Measurements from ENCODE around the gene TUFT1.
"Not testable (repeated sequence)": the region's sequence is repeated elsewhere in the genome, so short reads cannot be mapped to it uniquely, and the experiment has no call there.

Gene TUFT1

DNA sequence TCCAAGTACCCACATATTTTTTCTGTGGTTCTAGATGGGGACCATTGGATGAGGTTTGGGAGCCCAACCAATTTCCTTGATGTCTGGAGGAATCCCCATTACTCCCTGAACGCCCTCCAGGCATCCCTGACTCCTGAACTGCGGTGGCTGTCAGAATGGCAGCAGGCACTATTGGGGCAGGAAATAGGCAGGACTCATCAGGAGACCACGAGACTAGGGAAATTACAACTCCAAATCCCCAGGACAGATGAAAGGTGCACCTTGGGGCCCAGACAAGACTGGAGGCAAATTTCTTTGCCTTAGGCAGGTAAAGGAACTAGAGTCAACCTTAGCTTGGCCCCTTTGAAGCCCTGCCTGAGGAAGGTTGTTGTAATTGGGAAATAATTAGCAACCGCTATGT, 27.8 kb upstream of the TUFT1 start:
- DNase-seq (ENCODE audit: low read depth in 3 of 3), result no peak

DNA sequence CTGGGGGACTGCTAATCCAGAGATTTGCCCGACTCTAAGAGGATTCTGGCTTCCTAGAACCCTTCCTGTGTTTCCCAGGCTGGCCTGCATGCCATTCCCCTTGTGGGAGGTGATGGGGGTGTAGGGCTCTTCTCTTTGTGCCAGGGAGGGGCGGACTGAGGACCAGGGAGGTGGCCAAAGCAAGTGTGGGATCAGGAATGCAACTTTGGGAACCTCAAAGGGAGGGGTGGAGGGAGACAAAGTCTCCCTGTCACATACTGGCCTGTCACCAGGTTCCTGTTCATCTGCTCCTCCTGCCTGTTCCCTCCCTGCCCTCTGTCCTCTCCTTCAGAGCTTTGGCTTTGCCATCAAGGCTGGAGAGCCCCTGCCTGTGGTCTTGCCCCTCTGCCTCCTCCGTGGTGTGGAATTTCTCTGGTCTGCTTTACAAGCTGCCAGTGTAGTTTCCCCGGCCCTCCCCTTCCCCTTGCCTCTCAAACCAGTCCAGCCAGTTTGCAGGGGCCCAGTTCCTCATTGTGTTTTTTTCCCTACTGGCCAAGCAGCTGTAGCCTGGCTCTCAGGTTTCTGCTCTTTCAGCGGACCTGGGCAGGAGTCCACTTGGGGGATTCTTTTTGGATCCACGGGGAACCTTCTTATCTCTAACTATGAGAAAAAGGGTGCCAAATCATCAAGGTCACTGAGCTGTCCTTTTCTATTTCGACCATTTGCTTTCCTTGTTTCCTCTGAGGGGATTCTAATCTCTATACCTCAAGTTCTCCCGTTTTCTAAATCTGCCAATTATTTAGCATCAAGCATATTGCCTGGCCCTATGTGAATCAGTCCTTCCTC, 27.1 kb upstream of the TUFT1 start:
- DNase-seq (ENCODE audit: low read depth in 3 of 3), result no peak

GRCh38 chr1:151513626-151514121, 26.4 kb upstream of the TUFT1 start:
- DNase-seq (ENCODE audit: low read depth in 3 of 3), result no peak

DNA sequence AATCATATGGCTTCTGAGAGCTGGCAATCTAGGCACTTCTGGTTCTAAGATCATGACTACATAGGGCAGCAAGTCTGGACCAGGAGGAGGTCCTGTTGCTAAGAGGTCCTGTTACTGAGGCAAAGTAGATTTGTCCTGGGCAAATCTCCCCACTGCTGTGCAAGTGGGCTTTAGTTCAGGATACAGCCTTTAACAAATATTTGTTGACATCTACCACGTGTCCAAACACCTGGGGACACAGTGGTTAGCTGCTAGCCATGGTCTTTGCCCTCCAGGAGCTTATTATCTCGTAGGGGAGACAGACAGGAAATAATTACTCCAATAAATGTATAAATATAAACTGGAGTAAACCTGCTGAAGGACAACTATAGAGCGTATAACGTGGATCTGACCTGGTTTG, 25.7 kb upstream of the TUFT1 start:
- DNase-seq (ENCODE audit: low read depth in 3 of 3), result no peak

DNA sequence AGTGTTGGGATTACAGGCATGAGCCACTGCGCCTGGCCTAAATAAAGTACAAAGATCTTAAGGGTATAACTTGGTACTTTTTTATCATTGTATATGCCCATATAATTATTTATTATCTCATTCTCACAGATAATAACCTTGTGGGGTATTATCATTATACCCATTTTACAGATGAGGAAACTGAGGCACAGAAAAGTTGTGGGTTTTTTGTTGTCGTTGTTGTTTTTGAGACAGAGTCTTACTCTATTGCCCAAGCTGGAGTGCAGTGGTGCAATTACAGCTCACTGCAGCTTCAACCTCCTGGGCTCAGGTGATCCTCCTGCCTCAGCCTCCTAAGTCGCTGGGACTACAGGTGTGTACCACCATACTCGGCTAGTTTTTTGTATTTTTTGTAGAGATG, 24.8 kb upstream of the TUFT1 start:
- no peak for DNase-seq (ENCODE audit: low read depth in 3 of 3)

- DNase-seq (ENCODE audit: low read depth in 3 of 3), result no peak
Measured at GRCh38 chr1:151516031-151516511, 24.0 kb upstream of the TUFT1 start.

- DNase-seq (ENCODE audit: low read depth in 3 of 3), result no peak
Measured at GRCh38 chr1:151518431-151518830, 21.7 kb upstream of the TUFT1 start.

GRCh38 chr1:151518936-151519335, 21.2 kb upstream of the TUFT1 start:
- no peak for DNase-seq (ENCODE audit: low read depth in 3 of 3)

GRCh38 chr1:151519667-151520066, 20.4 kb upstream of the TUFT1 start:
- DNase-seq (ENCODE audit: low read depth in 3 of 3), result no peak

DNA sequence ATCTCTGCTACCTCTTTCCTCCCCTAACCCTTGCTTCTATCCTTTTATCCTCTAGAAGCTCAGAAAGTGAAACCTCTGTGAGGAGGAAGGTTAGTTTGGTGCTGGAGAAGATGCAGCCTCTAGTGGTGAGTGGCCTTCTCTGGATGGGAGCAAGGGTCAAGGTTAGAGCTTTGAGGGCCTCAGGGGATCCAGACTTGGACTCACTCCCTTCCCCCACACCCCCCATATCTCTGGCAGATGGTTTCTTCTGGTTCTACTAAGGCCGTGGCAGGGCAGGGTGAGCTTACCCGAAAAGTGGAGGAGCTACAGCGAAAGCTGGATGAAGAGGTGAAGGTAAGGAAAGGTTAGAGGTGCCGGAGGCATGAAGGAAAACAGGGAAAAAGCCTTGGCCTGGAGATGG, 19.8 kb upstream of the TUFT1 start:
- no peak for DNase-seq (ENCODE audit: low read depth in 3 of 3)

DNA sequence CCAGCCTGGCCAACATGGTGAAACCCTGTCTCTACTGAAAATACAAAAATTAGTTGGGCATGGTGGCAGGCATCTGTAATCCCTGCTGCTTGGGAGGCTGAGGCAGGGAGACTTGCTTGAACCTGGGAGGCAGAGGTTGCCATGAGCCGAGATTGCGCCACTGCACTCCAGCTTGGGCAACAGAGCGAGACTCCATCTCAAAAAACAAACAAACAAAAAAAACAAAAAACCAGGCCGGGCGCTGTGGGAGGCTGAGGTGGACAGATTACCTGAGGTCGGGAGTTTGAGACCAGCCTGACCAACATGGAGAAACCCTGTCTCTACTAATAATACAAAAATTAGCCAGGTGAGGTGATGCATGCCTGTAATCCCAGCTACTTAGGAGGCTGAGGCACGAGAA, 17.7 kb upstream of the TUFT1 start:
- not testable (repeated sequence) for DNase-seq (ENCODE audit: low read depth in 3 of 3)

GRCh38 chr1:151523326-151523725, 16.8 kb upstream of the TUFT1 start:
- DNase-seq (ENCODE audit: low read depth in 3 of 3), result no peak

- no peak for DNase-seq (ENCODE audit: low read depth in 3 of 3)
Measured at GRCh38 chr1:151524736-151525135, 15.4 kb upstream of the TUFT1 start.

DNA sequence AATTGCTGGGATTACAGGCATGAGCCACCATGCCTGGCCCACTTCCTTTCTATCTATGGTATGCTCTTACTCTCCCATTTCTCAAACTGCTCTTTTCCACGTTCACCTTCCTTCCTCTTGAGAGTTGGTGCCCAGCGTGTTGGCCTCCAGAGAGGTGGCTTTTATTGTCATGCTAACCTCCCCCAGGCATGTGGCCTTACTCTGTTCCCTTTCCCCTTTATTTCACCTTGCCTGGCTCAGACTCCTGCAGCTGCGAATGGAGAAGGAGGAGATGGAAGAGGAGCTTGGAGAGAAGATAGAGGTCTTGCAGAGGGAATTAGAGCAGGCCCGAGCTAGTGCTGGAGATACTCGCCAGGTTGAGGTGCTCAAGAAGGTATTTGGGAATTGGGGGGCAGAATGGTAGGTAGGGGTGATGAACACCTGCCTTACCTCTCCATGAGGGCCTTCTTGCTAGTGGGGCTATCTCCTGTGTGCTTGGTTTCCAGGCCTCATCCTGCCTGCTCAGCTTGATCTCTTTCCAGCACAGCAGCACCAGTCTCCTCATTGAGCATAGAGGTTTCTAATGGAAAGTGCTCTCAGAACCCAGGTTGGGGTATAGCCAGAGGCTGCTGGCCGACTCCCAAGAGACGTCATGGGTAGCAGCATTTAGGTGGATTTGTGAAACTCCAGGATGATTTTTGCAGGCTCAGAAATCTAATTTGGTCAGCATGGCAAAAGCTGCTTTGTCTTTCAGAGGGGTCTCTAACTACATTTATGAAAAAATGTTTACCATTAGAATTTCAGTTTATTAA, 13.2 kb upstream of the TUFT1 start:
- DNase-seq (ENCODE audit: low read depth in 3 of 3), result no peak

- no peak for DNase-seq (ENCODE audit: low read depth in 3 of 3)
Measured at GRCh38 chr1:151529211-151529702, 10.9 kb upstream of the TUFT1 start.

GRCh38 chr1:151529781-151530180, 10.3 kb upstream of the TUFT1 start:
- no peak for DNase-seq (ENCODE audit: low read depth in 3 of 3)

DNA sequence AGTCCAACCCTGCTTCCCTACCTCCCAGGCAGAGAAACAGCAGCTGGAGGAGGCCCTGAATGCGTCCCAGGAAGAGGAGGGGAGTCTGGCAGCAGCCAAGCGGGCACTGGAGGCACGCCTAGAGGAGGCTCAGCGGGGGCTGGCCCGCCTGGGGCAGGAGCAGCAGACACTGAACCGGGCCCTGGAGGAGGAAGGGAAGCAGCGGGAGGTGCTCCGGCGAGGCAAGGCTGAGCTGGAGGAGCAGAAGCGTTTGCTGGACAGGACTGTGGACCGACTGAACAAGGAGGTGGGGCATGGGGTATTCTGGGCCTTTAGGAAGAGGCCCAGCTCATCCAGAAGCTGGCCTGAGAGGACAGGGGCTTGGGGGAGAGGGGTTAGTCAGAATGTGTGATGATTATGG, 9.6 kb upstream of the TUFT1 start:
- DNase-seq (ENCODE audit: low read depth in 3 of 3), result no peak

DNA sequence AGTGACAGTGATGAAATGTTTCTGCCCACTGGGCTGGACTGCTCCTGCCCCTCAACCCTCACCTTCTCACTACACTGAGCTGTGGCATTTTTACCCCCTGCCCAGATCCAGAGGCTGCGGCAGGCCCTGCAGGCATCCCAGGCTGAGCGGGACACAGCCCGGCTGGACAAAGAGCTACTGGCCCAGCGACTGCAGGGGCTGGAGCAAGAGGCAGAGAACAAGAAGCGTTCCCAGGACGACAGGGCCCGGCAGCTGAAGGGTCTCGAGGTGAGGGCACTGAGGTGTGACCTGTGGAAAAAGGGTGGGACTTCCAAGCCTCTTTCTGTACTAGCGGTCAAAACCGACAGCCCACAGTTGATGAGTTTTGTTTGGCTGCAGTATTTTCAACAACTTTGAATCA, 6.2 kb upstream of the TUFT1 start:
- DNase-seq (ENCODE audit: low read depth in 3 of 3), result no peak

DNA sequence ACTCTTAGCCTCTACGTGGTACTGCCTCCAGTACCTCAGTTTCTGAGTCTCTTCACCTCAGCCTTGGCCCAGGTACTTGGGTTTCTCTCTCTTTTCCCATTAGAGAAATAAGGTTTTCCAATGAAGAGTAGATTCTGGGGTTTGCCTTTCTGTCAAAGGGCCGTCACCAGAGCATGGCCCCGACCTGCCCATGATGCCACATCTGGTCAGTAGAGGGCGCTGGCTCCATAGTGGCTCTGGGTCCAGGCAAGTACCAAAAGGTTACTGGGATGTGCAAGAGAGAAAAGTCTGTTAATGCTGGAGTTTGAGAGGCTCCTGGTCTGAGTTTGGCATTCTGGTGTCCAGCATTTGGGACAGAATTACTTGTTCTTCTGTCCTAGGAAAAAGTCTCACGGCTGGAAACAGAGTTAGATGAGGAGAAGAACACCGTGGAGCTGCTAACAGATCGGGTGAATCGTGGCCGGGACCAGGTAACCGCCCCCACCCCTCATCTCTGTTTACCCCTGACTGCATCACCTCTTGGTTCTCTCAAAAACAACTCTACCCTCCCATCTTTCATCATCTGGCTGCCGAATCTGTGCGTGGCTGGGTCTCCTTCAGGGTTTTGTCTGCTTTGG, 5.3 kb upstream of the TUFT1 start:
- DNase-seq (ENCODE audit: low read depth in 3 of 3), result peak; percentile 60 to 62 (median 61)

DNA sequence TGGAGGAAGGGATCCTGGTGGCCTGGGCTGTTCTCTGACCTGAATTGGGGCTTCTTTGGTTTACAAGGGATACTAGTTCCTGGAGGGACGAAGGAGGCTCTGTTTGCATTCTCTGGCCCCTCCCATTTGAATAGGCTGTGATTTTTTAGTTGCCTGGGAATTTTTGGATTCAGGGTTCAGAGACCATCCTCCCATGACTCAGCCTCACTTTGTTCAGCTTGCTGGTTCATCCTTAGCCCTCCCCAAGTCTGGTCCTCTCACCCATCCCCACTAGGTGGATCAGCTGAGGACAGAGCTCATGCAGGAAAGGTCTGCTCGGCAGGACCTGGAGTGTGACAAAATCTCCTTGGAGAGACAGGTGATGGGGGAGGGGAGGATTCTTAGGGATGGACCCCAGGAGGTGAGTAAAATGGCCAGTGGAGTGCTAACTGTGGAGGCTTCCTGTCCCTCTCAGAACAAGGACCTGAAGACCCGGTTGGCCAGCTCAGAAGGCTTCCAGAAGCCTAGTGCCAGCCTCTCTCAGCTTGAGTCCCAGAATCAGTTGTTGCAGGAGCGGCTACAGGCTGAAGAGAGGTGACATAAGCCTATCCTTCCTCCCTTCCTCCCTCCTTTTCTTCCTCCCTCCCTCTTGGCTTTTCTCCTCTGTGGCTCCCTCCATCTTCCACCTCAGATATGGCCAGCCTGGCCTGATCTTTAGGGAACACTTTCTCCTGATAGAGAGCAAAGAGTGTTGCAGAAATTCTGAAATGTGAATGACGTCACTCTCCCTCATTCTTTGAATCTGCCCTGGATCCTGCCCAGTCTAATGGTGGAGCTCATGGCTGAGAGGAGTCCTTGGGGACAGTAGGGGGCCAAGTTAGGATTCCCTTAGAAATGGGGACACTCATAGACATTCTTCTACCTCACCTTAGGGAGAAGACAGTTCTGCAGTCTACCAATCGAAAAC, 4.5 kb upstream of the TUFT1 start:
- DNase-seq (ENCODE audit: low read depth in 3 of 3), result no peak

DNA sequence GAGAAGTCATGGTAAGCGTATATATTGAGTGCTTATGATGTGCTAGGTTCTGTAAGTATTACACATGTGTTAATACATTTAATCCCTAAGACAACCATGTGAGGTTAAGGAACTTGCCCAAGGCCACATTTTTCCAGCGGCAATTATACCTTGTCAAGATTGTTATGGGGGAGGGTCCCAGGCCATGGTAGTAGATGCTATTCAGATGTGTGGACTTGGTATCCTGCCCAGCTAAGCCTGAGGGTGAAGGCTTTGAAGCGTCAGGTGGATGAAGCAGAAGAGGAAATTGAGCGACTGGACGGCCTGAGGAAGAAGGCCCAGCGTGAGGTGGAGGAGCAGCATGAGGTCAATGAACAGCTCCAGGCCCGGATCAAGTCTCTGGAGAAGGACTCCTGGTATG, 3.6 kb upstream of the TUFT1 start:
- DNase-seq (ENCODE audit: low read depth in 3 of 3), result no peak

All from stimulated activated CD4-positive, alpha-beta T cell treated with anti-CD3 and anti-CD28 coated beads, TNF-alpha, amount 100 ng/mL, for 4 hours (primary cell).